Measurements from ENCODE around the gene METTL1. TPM values are rescaled to one million over a fixed set of nuclear protein-coding genes. Genes with fewer than 3 reads are reported as not detected.

The METTL1 gene
- total RNA-seq, 2 experiments from 2014 or later, result 30.0 to 32.0 TPM

GRCh38 chr12:57741844-57742738 is 29.8 kb downstream of the METTL1 start:
- Mint-ChIP-seq H3K27me3 (no peaks in the 10 kb centered on the region), H3K4me1 (ENCODE audit: low read depth) (peaks cover 58% of the 10 kb centered on the region), H3K9me3 (no peaks in the 10 kb centered on the region)

GRCh38 chr12:57741413-57741789 is 30.5 kb downstream of the METTL1 start:
- no peak for DNase-seq
- peak overlapping the region; percentile 94 for H3K27ac Mint-ChIP-seq
- ChIA-PET POLR2A (interaction anchor here (0.8 to 3.0 kb wide), 5 partner anchors 11 to 107 kb away, joined by 3 to 11 read pairs (median 3); partner anchors contain the start of genes CDK4 and OS9), CTCF (interaction anchor here (0.7 to 2.4 kb wide), 13 partner anchors 11 to 285 kb away, joined by 3 to 16 read pairs (median 4); partner anchors contain the start of genes B4GALNT1, CDK4, GLI1 and OS9)
- no peaks in the 10 kb centered on the region for H3K27me3 Mint-ChIP-seq
- no peaks in the 10 kb centered on the region for H3K9me3 Mint-ChIP-seq
- peaks cover 62% of the 10 kb centered on the region for H3K4me1 Mint-ChIP-seq (ENCODE audit: low read depth)
- peak overlapping the region; percentile 98 for H3K4me3 Mint-ChIP-seq
- intact Hi-C loops (cut with micrococcal nuclease), result loop anchor here (1.0 to 5.0 kb wide), 3 partner anchors 109 to 194 kb away; partner anchors contain the start of genes B4GALNT1 and DCTN2
- H3K36me3 Mint-ChIP-seq, result peaks cover 18% of the 10 kb centered on the region

More at GRCh38 chr12:57741844-57742738, 29.8 kb downstream of the METTL1 start:
- intact Hi-C loops (cut with micrococcal nuclease), result loop anchor here (1.0 to 5.0 kb wide), 3 partner anchors 110 to 195 kb away; partner anchors contain the start of genes B4GALNT1 and DCTN2
- peak overlapping the region; percentile 98 for H3K4me3 Mint-ChIP-seq
- H3K36me3 Mint-ChIP-seq, result peaks cover 15% of the 10 kb centered on the region
- CTCF ChIA-PET, result interaction anchor here (0.7 to 2.4 kb wide), 13 partner anchors 10 to 286 kb away, joined by 3 to 16 read pairs (median 4); partner anchors contain the start of genes B4GALNT1, CDK4, GLI1 and OS9
- POLR2A ChIA-PET, result interaction anchor here (0.8 to 3.0 kb wide), 5 partner anchors 10 to 107 kb away, joined by 3 to 11 read pairs (median 3); partner anchors contain the start of genes CDK4 and OS9
- peak; percentile 91 for DNase-seq
- peak overlapping the region; percentile 94 for H3K27ac Mint-ChIP-seq

- peak overlapping the region; percentile 98 for H3K4me3 Mint-ChIP-seq
- CTCF ChIA-PET, result interaction anchor here (0.7 to 2.4 kb wide), 10 partner anchors 11 to 285 kb away, joined by 3 to 16 read pairs (median 6); partner anchors contain the start of genes B4GALNT1, CDK4 and OS9
- POLR2A ChIA-PET, result interaction anchor here (0.8 to 3.0 kb wide), 4 partner anchors 11 to 106 kb away, joined by 3 to 11 read pairs (median 6); partner anchors contain the start of genes CDK4 and OS9
- H3K27ac Mint-ChIP-seq, result peak overlapping the region; percentile 94
- DNase-seq, result peak; percentile 91
- intact Hi-C loops (cut with micrococcal nuclease), result loop anchor here (1.0 to 5.0 kb wide), 3 partner anchors 109 to 194 kb away; partner anchors contain the start of genes B4GALNT1 and DCTN2
- no peaks in the 10 kb centered on the region for H3K9me3 Mint-ChIP-seq
- peaks cover 15% of the 10 kb centered on the region for H3K36me3 Mint-ChIP-seq
- no peaks in the 10 kb centered on the region for H3K27me3 Mint-ChIP-seq
- H3K4me1 Mint-ChIP-seq (ENCODE audit: low read depth), result peaks cover 59% of the 10 kb centered on the region
Measured at GRCh38 chr12:57740656-57741412, 31.1 kb downstream of the METTL1 start.

- H3K4me3 Mint-ChIP-seq, result peak overlapping the region; percentile 32
- H3K36me3 Mint-ChIP-seq, result peaks cover 12% of the 10 kb centered on the region
- no peak for DNase-seq
- H3K27ac Mint-ChIP-seq, result peak overlapping the region; percentile 38
- H3K9me3 Mint-ChIP-seq, result no peaks in the 10 kb centered on the region
- intact Hi-C loops (cut with micrococcal nuclease), result loop anchor here (5.0 kb wide), 2 partner anchors 108 to 193 kb away; partner anchors contain the start of genes B4GALNT1 and DCTN2
- ChIA-PET CTCF (interaction anchor here (2.3 kb wide), 1 partner anchor 47 kb away, joined by 13 read pairs; the partner anchor contains the start of gene OS9), POLR2A (interaction anchor here (0.6 kb wide), 1 partner anchor 26 kb away, joined by 3 read pairs; no protein-coding TSS in a partner anchor)
- no peaks in the 10 kb centered on the region for H3K27me3 Mint-ChIP-seq
- H3K4me1 Mint-ChIP-seq (ENCODE audit: low read depth), result peaks cover 52% of the 10 kb centered on the region
Measured at GRCh38 chr12:57739914-57740538, 31.9 kb downstream of the METTL1 start.

GRCh38 chr12:57739387-57739786 is 32.5 kb downstream of the METTL1 start:
- Mint-ChIP-seq H3K36me3 (peaks cover 17% of the 10 kb centered on the region), H3K9me3 (no peaks in the 10 kb centered on the region), H3K4me1 (ENCODE audit: low read depth) (peaks cover 48% of the 10 kb centered on the region), H3K27ac (peak overlapping the region; percentile 7), H3K27me3 (no peaks in the 10 kb centered on the region), H3K4me3 (peak overlapping the region; percentile 1)
- ChIA-PET POLR2A (interaction anchor here (0.6 kb wide), 1 partner anchor 26 kb away, joined by 3 read pairs; no protein-coding TSS in a partner anchor), CTCF (no interaction called here)
- DNase-seq, result no peak
- intact Hi-C loops (cut with micrococcal nuclease), result no loop called here

- Mint-ChIP-seq H3K27me3 (no peaks in the 10 kb centered on the region), H3K9me3 (no peaks in the 10 kb centered on the region), H3K27ac (peak within 1 kb of the TSS; percentile 7), H3K4me1 (ENCODE audit: low read depth) (peaks cover 42% of the 10 kb centered on the region), H3K36me3 (peaks cover 19% of the 10 kb centered on the region), H3K4me3 (peak within 1 kb of the TSS; percentile 1)
- ChIA-PET CTCF (no interaction called here), POLR2A (no interaction called here)
- DNase-seq, result no peak
- intact Hi-C loops (cut with micrococcal nuclease), result no loop called here
Measured at GRCh38 chr12:57738661-57739237, 33.2 kb downstream of the METTL1 start, which contains the start of gene AGAP2. Gene AGAP2, minus strand, starts transcription at chr12:57738742. Its CDS starts 496 bp downstream, at chr12:57738246.

- Mint-ChIP-seq H3K27me3 (no peaks in the 10 kb centered on the region), H3K36me3 (peaks cover 24% of the 10 kb centered on the region), H3K27ac (no peak overlapping the region), H3K4me3 (no peak overlapping the region), H3K4me1 (ENCODE audit: low read depth) (peaks cover 40% of the 10 kb centered on the region), H3K9me3 (no peaks in the 10 kb centered on the region)
- no peak for DNase-seq
- POLR2A ChIA-PET, result interaction anchor here (1.2 kb wide), 1 partner anchor 13 kb away, joined by 6 read pairs; no protein-coding TSS in a partner anchor
- CTCF ChIA-PET, result no interaction called here
- intact Hi-C loops (cut with micrococcal nuclease), result no loop called here
Measured at GRCh38 chr12:57737467-57738460, 34.1 kb downstream of the METTL1 start.

GRCh38 chr12:57736741-57737466 is 35.0 kb downstream of the METTL1 start:
- peaks cover 33% of the 10 kb centered on the region for H3K4me1 Mint-ChIP-seq (ENCODE audit: low read depth)
- H3K27me3 Mint-ChIP-seq, result no peaks in the 10 kb centered on the region
- no peak for DNase-seq
- no peaks in the 10 kb centered on the region for H3K9me3 Mint-ChIP-seq
- H3K36me3 Mint-ChIP-seq, result peaks cover 32% of the 10 kb centered on the region
- intact Hi-C loops (cut with micrococcal nuclease), result no loop called here
- H3K27ac Mint-ChIP-seq, result no peak overlapping the region
- ChIA-PET CTCF (no interaction called here), POLR2A (interaction anchor here (0.5 to 1.2 kb wide), 2 partner anchors 12 to 67 kb away, joined by 3 to 6 read pairs; no protein-coding TSS in a partner anchor)
- H3K4me3 Mint-ChIP-seq, result no peak overlapping the region

GRCh38 chr12:57735952-57736740 is 35.8 kb downstream of the METTL1 start:
- CTCF ChIA-PET, result no interaction called here
- Mint-ChIP-seq H3K27ac (no peak overlapping the region), H3K36me3 (peaks cover 38% of the 10 kb centered on the region), H3K9me3 (no peaks in the 10 kb centered on the region), H3K4me1 (ENCODE audit: low read depth) (peaks cover 30% of the 10 kb centered on the region), H3K4me3 (no peak overlapping the region), H3K27me3 (no peaks in the 10 kb centered on the region)
- POLR2A ChIA-PET, result interaction anchor here (0.5 to 1.2 kb wide), 2 partner anchors 12 to 66 kb away, joined by 3 to 6 read pairs; no protein-coding TSS in a partner anchor
- intact Hi-C loops (cut with micrococcal nuclease), result no loop called here
- DNase-seq, result no peak
